HCT116 (cell line): Measurements from ENCODE around the gene RANBP9. TPM values are rescaled to one million over a fixed set of nuclear protein-coding genes. Genes with fewer than 3 reads are reported as not detected.

ENCODE experiments used
- ATAC-seq: fragments of 200-7000 bp; cut with Tn5 transposase; 2 replicates; pipeline ENCODE4 v1.9.1; 2020; ENCODE audit warnings: mild to moderate bottlenecking, moderate library complexity
- BruUV-seq: library from RNA; stranded (reverse); fragments of 400-500 nt; replicated peaks from 2 replicates; lab custom pipeline; 2021; lab: Mats Ljungman, UMichigan
- CTCF ChIA-PET: fragments of 300-600 bp; sonication (Branson Sonifier 250); formaldehyde crosslinking; loops from one replicate; lab custom pipeline; 2021; ENCODE audit warnings: antibody characterized with exemption; lab: Charles Lee
- POLR2A ChIA-PET: fragments of 300-600, 350-600 bp; sonication (Branson Sonifier 250); formaldehyde crosslinking; loops from one replicate; lab custom pipeline; 2021; ENCODE audit warnings: antibody characterized with exemption; lab: Charles Lee
- RAD21 ChIA-PET, 2 experiments: fragments of 300-600 bp; sonication (Branson Sonifier 250); formaldehyde crosslinking; loops; one replicate each; lab custom pipeline; 2023; ENCODE audit warnings: low total read pairs in 2 of 2; ENCODE audit not compliant: uncharacterized antibody in 2 of 2, unreplicated experiment in 2 of 2, low non-redundant PET in 1 of 2; lab: Charles Lee
- DNase-seq: peaks from one replicate; pipeline ENCODE4 v3.0.0-alpha.2; 2010; ENCODE audit warnings: low read depth, low spot score
- H2AFZ ChIP-seq: fragments of 200-600 bp; shearing (Covaris generic), sonication (generic); 2 replicates; pipeline ENCODE4 v1.6.1; 2017; ENCODE audit warnings: low read depth, mixed run types, mixed read lengths, antibody characterized with exemption, low read length; ENCODE audit not compliant: poor library complexity, severe bottlenecking
- H3K27ac ChIP-seq: 2 replicates; pipeline ENCODE4 v1.5.1; 2012; ENCODE audit warnings: low read depth, low read length
- H3K27me3 ChIP-seq: fragments of 200-600 bp; sonication (generic); 2 replicates; pipeline ENCODE4 v1.6.1; 2016; ENCODE audit warnings: mixed run types, low read length, mixed read lengths; ENCODE audit not compliant: insufficient read depth
- H3K36me3 ChIP-seq, 2 experiments: fragments of 200-500 bp in 1 of 2; fragments of 200-600 bp in 1 of 2; sonication (Bioruptor generic) in 1 of 2; sonication (generic) in 1 of 2; 2 replicates each; pipeline versions ENCODE4 v1.5.1 to v1.6.1; 2014 to 2016; ENCODE audit warnings: low read length in 2 of 2, inconsistent platforms in 1 of 2, mixed read lengths in 1 of 2, mixed run types in 1 of 2; ENCODE audit not compliant: insufficient read depth in 2 of 2, control insufficient read depth in 1 of 2
- H3K4me1 ChIP-seq, 2 experiments: fragments of 200-600 bp in 1 of 2; sonication (generic) in 1 of 2; 2 replicates each; pipeline versions ENCODE4 v1.5.1 to v1.6.1; 2012 to 2017; ENCODE audit warnings: low read length in 2 of 2, inconsistent platforms in 1 of 2, mild to moderate bottlenecking in 1 of 2, mixed read lengths in 1 of 2, mixed run types in 1 of 2, moderate library complexity in 1 of 2; ENCODE audit not compliant: insufficient read depth in 2 of 2, control insufficient read depth in 1 of 2
- H3K4me2 ChIP-seq: fragments of 200-600 bp; sonication (generic); 2 replicates; pipeline ENCODE4 v1.6.1; 2017; ENCODE audit warnings: mixed run types, low read length, mixed read lengths
- H3K4me3 ChIP-seq, 2 experiments: fragments of 200-600 bp in 1 of 2; sonication (generic) in 1 of 2; replicated peaks in 1 of 2; 2 replicates each; pipeline ENCODE4 v1.5.1; 2011 to 2016; ENCODE audit warnings: low read length in 2 of 2, control low read depth in 1 of 2, low read depth in 1 of 2, mild to moderate bottlenecking in 1 of 2, mixed read lengths in 1 of 2, mixed run types in 1 of 2
- H3K79me2 ChIP-seq: fragments of 200-600 bp; sonication (generic); 2 replicates; pipeline ENCODE4 v1.6.1; 2017; ENCODE audit warnings: mild to moderate bottlenecking, mixed run types, low read length, moderate library complexity, mixed read lengths; ENCODE audit not compliant: insufficient read depth
- H3K9ac ChIP-seq: fragments of 200-600 bp; sonication (generic); 2 replicates; pipeline ENCODE4 v1.6.1; 2016; ENCODE audit warnings: low read length, mixed read lengths
- H3K9me2 ChIP-seq: fragments of 200-600 bp; sonication (generic), shearing (Covaris generic); 2 replicates; pipeline ENCODE4 v1.6.1; 2017; ENCODE audit warnings: mixed run types, mild to moderate bottlenecking, moderate library complexity; ENCODE audit not compliant: insufficient read depth
- H3K9me3 ChIP-seq, 2 experiments: fragments of 200-500 bp in 1 of 2; fragments of 200-600 bp in 1 of 2; sonication (Bioruptor generic) in 1 of 2; sonication (generic) in 1 of 2; 2 replicates each; pipeline ENCODE4 v1.6.1; 2014 to 2017; ENCODE audit warnings: low read length in 2 of 2, mixed read lengths in 2 of 2, inconsistent platforms in 1 of 2, low read depth in 1 of 2, mild to moderate bottlenecking in 1 of 2, mixed run types in 1 of 2, moderate library complexity in 1 of 2; ENCODE audit not compliant: control insufficient read depth in 1 of 2, insufficient read depth in 1 of 2
- H4K20me1 ChIP-seq: fragments of 200-600 bp; sonication (generic), shearing (Covaris generic); 2 replicates; pipeline ENCODE4 v1.6.1; 2017; ENCODE audit warnings: mixed run types, mild to moderate bottlenecking, moderate library complexity; ENCODE audit not compliant: insufficient read depth
- CEBPB ChIP-seq: IDR thresholded peaks from 2 replicates; pipeline ENCODE4 v1.6.1; 2012; ENCODE audit warnings: low read depth
- EGR1 ChIP-seq: IDR thresholded peaks from 2 replicates; pipeline ENCODE4 v1.6.1; 2012; ENCODE audit warnings: low read depth
- ELF1 ChIP-seq: IDR thresholded peaks from 2 replicates; pipeline ENCODE4 v1.6.1; 2012; ENCODE audit warnings: low read depth, borderline replicate concordance
- EZH2phosphoT487 ChIP-seq: fragments of 200-600 bp; IDR thresholded peaks from 2 replicates; pipeline ENCODE4 v1.6.1; 2018; ENCODE audit warnings: antibody characterized with exemption, borderline replicate concordance
- POLR2AphosphoS5 ChIP-seq: IDR thresholded peaks from 2 replicates; pipeline ENCODE4 v1.6.1; 2011; ENCODE audit warnings: mild to moderate bottlenecking, low read depth, low read length, moderate library complexity
- RAD21 ChIP-seq: IDR thresholded peaks from 2 replicates; pipeline ENCODE4 v1.6.1; 2012; ENCODE audit warnings: low read depth, mild to moderate bottlenecking
- SP1 ChIP-seq: IDR thresholded peaks from 2 replicates; pipeline ENCODE4 v1.6.1; 2012; ENCODE audit warnings: low read depth
- TCF7L2 ChIP-seq: IDR thresholded peaks from 2 replicates; pipeline ENCODE4 v1.7.0; 2011; ENCODE audit warnings: borderline replicate concordance, inconsistent platforms; ENCODE audit not compliant: insufficient read depth, insufficient read length; ENCODE audit errors: extremely low read depth
- ZFX ChIP-seq: fragments of 450-650 bp; IDR thresholded peaks from 2 replicates; pipeline ENCODE4 v1.6.1; 2017
- ZNF274 ChIP-seq: fragments of 200-500 bp; sonication (Bioruptor generic); IDR thresholded peaks from 2 replicates; pipeline ENCODE4 v1.6.1; 2014; ENCODE audit warnings: mild to moderate bottlenecking, low read depth, low read length, inconsistent platforms
- intact Hi-C: fragments of 100-400 bp; cut with micrococcal nuclease; formaldehyde crosslinking; loops from 2 replicates; pipeline ENCODE4 v1.10.0; 2022
- total RNA-seq: library from RNA; stranded (reverse); gene quantifications from one replicate; pipeline ENCODE4 v1.2.1, GENCODE V29; 2021; ENCODE audit not compliant: unreplicated experiment
- TF ChIP-seq, protein P1 (sequence below): IDR thresholded peaks from 2 replicates; pipeline ENCODE4 v1.6.1; 2012
- TF ChIP-seq, protein P2 (sequence below): IDR thresholded peaks from 2 replicates; pipeline ENCODE4 v1.6.1; 2012
- TF ChIP-seq, protein P3 (sequence below): IDR thresholded peaks from 2 replicates; pipeline ENCODE4 v1.6.1; 2012; ENCODE audit warnings: low read depth

Gene RANBP9
- total RNA-seq, 1 experiment from 2014 or later: 48.0 TPM

DNA sequence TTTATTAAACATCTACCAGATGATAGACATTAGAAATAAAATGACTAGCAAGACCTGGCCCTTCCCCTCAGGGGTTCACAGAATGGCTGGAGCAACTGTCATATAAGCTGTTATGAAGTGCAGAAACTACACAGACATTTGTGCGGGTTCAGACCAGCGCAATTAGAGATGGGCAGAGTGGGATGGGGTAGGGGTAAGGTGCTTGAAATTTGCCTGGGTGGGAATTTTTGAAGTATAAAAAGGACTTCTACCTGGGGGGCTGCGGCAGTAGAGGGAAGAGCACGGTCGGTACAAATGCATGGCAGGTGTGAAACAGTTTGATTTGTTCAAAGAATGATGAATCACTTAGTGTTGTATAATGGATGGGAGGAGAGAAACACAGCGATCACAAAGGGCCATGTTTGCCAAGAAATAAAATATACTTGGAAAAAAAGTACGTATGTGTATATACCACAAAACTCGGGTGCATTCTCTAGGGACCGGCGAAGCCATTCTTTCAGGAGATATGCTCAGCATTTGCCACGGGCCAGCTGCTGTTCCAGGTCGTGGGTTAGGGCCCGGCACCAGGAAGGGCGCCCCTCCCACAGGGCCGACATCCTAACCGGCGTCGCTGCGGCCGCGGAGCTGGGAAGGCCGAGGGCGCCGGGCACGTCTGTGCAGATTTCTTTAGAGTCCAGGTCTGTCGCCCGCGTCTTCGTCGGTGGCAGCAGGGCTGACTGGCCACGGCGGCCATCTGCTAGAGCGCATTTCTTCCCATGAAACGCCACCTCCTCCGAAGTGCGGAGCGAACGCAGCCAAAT, 97.3 kb downstream of the RANBP9 start:
- Histone ChIP-seq H3K9ac (peak overlapping the region; percentile 87), H3K36me3 (peaks cover 25 to 26% of the 10 kb centered on the region in 2 experiments; a peak in 3 of 4 replicates), H3K79me2 (peaks cover 38% of the 10 kb centered on the region), H3K9me2 (no peaks in the 10 kb centered on the region), H3K27me3 (no peaks in the 10 kb centered on the region), H2AFZ (peak overlapping the region; percentile 34), H3K4me1 (peaks cover 11 to 23% of the 10 kb centered on the region in 2 experiments; a peak in 3 of 4 replicates), H3K27ac (peak overlapping the region; percentile 71), H4K20me1 (peaks cover 7% of the 10 kb centered on the region; the same call in 1 of the 2 replicates), H3K4me2 (peak overlapping the region; percentile 76), H3K9me3 (no peaks in the 10 kb centered on the region), H3K4me3 (peak overlapping the region; percentile 94 to 98)
- intact Hi-C loops: loop anchor here (2.0 kb wide), 1 partner anchor 40 kb away; the partner anchor contains the start of gene SIRT5
- TF ChIP-seq ZNF274 (no peak), RAD21 (no peak), EZH2phosphoT487 (no peak)
- TF ChIP-seq, protein P1, sequence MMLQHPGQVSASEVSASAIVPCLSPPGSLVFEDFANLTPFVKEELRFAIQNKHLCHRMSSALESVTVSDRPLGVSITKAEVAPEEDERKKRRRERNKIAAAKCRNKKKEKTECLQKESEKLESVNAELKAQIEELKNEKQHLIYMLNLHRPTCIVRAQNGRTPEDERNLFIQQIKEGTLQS: no peak
- ChIA-PET CTCF (interaction anchor here (1.1 to 2.5 kb wide), 4 partner anchors 10 to 279 kb away, joined by 3 to 20 read pairs (median 8); partner anchors contain the start of gene SIRT5), RAD21 (interaction anchor here in 1 of 2 experiments (1.7 kb wide), 1 partner anchor 39 kb away, joined by 4 read pairs; the partner anchor contains the start of gene SIRT5), POLR2A (interaction anchor here (0.9 to 1.2 kb wide), 4 partner anchors 9 to 286 kb away, joined by 3 to 5 read pairs (median 3); partner anchors contain the start of gene TBC1D7)
- no peak for DNase-seq
- peak; percentile 36 for ATAC-seq
- BruUV-seq: TSS peak; percentile 76

DNA sequence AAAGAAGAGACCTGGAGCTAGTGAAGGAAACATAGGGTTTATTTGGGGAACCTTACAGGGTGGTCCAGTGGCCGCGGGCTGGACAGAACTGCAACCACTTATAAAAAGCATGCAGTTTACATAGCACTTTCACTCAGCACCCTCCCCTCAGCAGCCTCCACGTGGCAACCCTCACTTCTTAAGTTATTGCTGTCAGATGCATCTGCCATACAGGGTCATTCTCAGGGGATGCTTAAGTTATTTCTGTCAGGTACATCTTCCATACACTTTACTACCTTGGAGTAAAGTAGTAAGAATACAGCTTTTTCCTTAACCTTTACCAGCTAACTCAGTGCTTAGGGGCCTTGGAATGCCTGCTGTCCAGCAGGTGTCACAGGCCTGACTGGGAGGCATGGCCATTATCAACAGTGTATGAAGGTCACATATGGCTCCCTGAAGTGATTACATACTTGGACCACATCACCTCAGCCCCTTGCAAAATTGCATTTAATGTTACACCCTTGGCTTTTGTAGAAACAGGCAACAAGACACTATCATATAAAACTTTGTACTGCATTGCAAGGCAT, 98.5 kb downstream of the RANBP9 start:
- ATAC-seq: no peak
- no peaks in the 10 kb centered on the region for H3K9me3 ChIP-seq
- H2AFZ ChIP-seq: no peak overlapping the region
- peaks cover 28% of the 10 kb centered on the region for H3K79me2 ChIP-seq
- no peak overlapping the region for H3K4me2 ChIP-seq
- no peaks in the 10 kb centered on the region for H3K9me2 ChIP-seq
- peaks cover 11 to 23% of the 10 kb centered on the region in 2 experiments; a peak in 3 of 4 replicates for H3K4me1 ChIP-seq
- peaks cover 7% of the 10 kb centered on the region; the same call in 1 of the 2 replicates for H4K20me1 ChIP-seq
- no TSS peak for BruUV-seq
- intact Hi-C loops: no loop called here
- no peak overlapping the region for H3K9ac ChIP-seq
- ChIA-PET CTCF (interaction anchor here (0.9 kb wide), 1 partner anchor 38 kb away, joined by 4 read pairs; no protein-coding TSS in a partner anchor), POLR2A (no interaction called here), RAD21 (no interaction called here)
- peaks cover 15 to 17% of the 10 kb centered on the region in 2 experiments; a peak in 3 of 4 replicates for H3K36me3 ChIP-seq
- H3K27ac ChIP-seq: no peak overlapping the region
- no peak overlapping the region for H3K4me3 ChIP-seq
- DNase-seq: no peak
- H3K27me3 ChIP-seq: no peaks in the 10 kb centered on the region
- TF ChIP-seq CEBPB (no peak), SP1 (no peak), EGR1 (no peak), TCF7L2 (no peak), EZH2phosphoT487 (no peak), RAD21 (no peak), ZFX (no peak), POLR2AphosphoS5 (no peak), ELF1 (no peak), ZNF274 (no peak)
- TF ChIP-seq, protein P2, sequence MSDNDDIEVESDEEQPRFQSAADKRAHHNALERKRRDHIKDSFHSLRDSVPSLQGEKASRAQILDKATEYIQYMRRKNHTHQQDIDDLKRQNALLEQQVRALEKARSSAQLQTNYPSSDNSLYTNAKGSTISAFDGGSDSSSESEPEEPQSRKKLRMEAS: no peak
- TF ChIP-seq, protein P3, sequence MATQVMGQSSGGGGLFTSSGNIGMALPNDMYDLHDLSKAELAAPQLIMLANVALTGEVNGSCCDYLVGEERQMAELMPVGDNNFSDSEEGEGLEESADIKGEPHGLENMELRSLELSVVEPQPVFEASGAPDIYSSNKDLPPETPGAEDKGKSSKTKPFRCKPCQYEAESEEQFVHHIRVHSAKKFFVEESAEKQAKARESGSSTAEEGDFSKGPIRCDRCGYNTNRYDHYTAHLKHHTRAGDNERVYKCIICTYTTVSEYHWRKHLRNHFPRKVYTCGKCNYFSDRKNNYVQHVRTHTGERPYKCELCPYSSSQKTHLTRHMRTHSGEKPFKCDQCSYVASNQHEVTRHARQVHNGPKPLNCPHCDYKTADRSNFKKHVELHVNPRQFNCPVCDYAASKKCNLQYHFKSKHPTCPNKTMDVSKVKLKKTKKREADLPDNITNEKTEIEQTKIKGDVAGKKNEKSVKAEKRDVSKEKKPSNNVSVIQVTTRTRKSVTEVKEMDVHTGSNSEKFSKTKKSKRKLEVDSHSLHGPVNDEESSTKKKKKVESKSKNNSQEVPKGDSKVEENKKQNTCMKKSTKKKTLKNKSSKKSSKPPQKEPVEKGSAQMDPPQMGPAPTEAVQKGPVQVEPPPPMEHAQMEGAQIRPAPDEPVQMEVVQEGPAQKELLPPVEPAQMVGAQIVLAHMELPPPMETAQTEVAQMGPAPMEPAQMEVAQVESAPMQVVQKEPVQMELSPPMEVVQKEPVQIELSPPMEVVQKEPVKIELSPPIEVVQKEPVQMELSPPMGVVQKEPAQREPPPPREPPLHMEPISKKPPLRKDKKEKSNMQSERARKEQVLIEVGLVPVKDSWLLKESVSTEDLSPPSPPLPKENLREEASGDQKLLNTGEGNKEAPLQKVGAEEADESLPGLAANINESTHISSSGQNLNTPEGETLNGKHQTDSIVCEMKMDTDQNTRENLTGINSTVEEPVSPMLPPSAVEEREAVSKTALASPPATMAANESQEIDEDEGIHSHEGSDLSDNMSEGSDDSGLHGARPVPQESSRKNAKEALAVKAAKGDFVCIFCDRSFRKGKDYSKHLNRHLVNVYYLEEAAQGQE: no peak
